ENCODE results near the gene DSCAM.

Gene DSCAM

DNA sequence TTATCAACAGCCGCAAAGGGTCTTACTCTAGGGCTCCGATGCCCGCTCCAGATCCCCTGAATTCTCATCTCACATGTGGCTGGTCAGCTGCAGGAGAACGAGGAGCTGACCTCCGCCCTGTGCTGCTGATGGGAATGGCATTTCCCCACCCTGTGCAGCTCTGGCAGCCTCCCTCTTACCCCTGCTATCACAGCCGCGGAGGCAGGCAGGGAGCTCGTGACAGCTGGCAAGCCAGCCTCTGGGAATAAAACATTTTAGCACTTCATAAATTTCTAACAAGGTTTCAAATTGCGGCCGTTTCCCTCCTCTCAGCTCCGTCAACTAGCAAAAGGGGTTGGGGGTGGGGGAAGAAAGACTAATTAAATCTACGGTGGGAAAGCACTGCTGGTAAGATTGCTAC, 81.1 kb downstream of the DSCAM start:
- ATAC-seq, result no peak

DNA sequence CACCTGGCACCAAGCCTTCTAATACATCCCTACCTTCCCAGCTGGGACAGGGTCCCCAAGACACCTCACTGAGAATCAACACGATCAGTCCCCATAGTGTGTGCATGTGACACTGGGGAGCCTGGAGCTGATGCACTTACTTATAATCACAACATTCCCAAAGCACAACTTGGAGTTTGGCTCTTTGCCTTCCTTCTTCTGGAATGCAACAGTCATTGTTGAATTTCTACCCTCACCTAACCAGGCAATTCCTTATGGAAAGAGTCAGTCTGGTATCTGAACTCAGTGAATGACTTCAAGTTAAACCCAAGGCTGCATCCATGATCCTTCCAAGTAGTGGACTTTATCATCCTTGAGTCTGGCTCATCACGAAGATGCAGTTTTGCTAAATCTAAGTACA, 86.1 kb downstream of the DSCAM start:
- no peak for ATAC-seq

DNA sequence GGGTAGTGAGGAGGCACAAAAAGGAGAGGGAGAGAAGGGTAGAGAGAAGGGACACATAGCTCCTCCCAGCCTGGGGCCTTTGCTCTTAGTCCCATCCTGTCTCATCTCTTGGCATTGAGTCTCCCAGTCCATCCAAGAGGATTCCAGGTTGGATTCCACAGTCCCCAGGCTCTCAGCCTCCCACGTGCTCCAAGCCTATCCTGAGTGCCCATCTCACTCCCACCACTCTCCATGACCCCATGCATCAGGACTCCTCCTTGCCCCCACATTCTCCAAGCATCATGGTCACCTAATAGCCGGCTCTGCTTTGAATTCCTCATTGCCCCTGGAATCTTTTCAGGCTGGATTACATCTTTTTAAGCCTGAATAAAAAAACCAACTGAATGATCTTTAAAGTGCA, 87.9 kb downstream of the DSCAM start:
- ATAC-seq, result no peak

DNA sequence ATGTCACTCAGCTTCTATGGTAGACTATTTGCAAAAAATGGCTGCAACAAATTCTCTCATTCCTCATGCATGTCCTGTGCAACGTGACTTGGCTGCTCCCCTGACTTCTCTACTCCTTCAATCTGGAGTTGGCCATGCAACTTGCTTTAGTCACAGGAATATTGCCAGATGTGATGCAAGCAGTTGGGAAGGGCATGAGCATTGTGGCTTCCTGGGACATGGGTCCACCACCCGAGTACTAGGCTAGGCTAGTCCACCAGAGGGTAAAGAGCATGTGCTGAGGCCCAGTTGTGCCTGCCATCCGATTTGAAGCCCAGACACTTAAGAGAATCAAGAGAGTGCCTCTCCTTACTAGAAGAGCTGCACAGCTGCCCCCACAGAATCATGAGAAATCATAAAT, 89.6 kb downstream of the DSCAM start:
- ATAC-seq, result no peak

- ATAC-seq, result no peak
Observed at GRCh38 chr21:40754466-40754865, 92.5 kb downstream of the DSCAM start.

GRCh38 chr21:40753756-40754155, 93.2 kb downstream of the DSCAM start:
- ATAC-seq, result no peak

DNA sequence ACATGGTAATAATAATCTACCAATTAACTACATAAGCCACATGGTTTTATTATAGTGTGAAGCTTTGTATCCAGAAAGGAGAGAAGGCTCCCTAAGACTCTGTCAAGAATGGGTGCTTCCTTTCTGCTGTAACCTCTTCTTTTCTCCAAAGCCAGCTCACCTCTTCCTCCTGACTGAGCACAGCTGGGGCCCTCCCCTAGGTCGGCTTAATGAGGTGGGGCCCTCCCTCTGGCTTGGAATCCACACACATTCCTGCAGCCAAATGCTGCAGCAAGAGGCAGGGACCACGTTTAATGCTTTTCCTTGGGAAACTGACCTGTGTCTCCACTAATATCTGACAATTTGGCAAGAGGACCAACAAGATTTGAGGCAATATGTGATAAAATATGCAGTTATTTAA, 94.8 kb downstream of the DSCAM start:
- no peak for ATAC-seq

GRCh38 chr21:40751221-40751620, 95.7 kb downstream of the DSCAM start:
- no peak for ATAC-seq

DNA sequence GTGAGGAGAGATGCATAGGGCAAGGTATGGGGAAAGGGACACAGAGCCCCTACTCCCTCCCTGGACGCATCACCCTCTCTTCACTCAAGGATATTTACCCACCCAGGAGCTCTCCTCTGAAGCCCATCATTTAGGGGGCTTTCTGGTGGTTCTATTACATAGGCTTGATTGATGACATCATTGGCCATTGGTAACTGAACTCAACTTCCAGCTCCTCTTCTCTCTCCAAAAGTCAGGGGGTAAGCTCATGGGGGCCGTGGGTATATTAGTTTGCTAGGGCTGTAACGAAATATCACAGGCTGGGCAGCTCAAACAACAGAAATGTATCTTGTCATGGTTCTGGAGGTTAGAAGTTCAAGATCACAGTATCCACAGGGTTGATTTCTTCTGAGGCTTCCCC, 110.8 kb downstream of the DSCAM start:
- ATAC-seq, result no peak

DNA sequence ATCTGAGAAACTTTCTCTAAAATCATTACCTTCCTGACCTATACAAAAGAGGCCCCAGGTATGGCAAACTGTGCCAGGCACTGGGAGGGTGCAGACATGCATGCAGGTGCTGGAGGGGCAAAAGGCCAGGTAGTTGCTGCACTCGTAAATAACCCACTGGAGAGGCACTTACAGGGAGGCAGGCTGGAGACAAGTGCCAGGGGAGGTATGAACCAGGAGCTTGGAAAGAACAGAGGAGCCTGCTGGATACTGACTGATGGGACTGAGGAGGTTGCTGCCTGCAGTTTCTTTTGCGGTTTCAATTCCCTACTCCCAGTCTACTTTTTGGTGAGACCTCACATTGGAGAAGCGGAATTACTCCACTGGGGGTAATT, 113.9 kb downstream of the DSCAM start:
- no peak for ATAC-seq

GRCh38 chr21:40732253-40733023, 114.5 kb downstream of the DSCAM start:
- ATAC-seq, result no peak

DNA sequence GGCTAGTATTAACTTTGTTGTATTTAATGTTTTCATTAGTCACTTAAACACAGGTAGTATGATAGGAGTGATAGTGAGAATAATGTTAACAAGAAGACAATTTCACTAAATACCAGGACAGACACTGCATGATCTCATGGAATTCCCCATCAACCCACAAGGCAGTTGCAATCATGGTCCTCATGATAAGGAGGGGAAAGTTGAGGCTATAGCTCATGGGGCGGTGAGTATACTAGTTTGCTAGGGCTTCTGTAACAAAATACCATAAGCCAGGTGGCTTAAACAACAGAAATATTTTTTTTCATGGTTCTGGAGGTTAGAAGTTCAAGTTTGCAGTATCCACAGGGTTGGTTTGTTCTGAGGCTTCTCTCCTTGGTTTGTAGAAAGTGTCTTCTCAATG, 115.8 kb downstream of the DSCAM start:
- ATAC-seq, result no peak

GRCh38 chr21:40730426-40730800, 116.5 kb downstream of the DSCAM start:
- ATAC-seq, result no peak

DNA sequence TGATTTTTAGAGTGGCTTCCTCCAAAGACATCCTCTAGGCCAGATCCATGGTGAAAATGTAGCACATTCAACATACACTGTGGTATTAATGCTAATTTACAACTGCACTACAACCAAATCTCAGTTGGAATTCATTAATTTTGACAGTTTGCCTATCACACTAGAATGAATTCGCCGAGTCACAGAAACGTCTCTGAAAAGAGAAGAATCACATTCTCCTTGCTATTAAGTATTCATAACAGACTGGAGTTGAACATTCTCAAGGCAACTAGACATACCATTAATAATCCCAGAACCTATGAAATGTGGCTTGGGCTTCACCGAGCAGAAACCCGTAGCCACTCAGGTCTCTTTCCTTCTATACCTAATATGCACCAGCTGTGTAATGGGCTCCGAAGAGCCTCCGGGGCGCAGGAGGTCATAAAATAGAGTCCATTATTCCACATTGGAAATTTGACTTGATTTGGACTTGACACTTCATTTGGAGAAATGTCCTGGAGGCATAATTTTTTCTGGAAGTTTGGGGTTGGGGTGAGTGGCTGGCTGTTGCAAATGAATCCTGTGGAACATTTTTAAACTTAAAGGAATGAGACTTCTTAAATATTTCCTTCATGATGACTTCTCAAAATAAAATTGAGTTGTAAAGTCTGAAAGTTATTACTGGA, 117.1 kb downstream of the DSCAM start:
- no peak for ATAC-seq

GRCh38 chr21:40723966-40724365, 123.0 kb downstream of the DSCAM start:
- no peak for ATAC-seq

DNA sequence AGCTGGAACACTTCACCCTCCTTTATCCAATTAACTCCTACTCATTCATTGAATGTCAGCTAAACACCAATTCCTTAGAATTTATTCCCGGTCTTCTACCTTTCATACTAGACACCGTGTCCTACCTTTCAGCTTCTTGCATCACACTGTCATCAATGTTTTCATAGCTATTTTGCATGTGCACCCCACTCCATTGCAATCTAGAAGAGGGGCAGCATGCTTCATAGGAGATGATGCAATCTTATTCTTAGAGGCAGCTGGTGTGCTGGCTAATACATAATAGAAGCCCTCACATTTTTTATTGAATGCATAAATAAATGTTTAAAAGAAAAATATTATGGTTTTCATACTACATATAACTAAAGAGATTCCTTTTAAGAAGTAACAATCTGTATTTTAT, 123.6 kb downstream of the DSCAM start:
- ATAC-seq, result no peak

- ATAC-seq, result no peak
Observed at GRCh38 chr21:40719615-40720014, 127.3 kb downstream of the DSCAM start.

DNA sequence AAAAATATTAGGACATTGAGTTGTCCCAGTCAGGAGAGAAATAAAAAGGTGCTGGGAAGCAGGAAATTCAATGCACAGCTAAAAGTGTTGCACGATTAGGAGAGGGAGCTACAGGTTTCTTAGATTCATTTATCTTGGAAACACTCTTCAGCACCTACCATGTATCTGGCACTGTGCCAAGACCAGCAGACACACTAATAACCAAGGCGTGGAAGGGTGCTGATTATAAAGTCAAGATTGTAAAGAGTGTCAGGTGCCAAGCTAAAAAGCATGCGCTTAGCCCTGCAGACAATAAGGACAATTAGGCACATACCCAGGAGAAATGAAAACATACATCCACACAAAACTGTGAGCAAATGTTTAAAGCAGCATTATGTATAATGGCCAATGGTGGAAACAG, 129.9 kb downstream of the DSCAM start:
- no peak for ATAC-seq

GRCh38 chr21:40714536-40714935, 132.4 kb downstream of the DSCAM start:
- ATAC-seq, result no peak

DNA sequence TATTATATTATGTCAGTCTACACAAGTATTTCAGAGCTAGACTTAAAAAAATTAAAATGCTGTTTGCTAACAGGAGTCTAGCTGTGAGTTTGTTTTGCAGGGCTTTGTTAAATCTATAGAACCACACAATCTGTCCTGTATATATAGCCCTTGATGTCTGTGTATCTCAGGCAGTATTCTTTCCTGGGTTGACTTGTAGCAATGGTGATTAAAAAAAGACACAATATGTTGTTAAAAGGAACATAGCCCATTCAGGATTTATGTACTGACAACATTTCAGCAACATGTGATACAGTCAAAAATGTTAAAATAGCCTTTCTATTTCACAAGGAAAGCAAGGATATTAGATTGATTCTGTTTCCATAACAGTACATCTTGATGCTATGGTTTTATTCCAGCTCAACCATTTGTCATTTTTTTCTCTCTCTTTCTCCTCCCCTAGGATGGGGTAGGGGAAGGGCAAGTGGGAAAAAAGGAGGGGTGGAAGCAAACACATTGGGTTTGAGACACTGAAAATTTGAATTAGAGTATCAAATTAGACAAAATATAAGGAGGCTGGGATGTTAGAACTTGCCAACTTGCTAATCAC, 139.2 kb downstream of the DSCAM start:
- no peak for ATAC-seq

- no peak for ATAC-seq
Observed at GRCh38 chr21:40706806-40707655, 139.9 kb downstream of the DSCAM start.

- ATAC-seq, result no peak
Observed at GRCh38 chr21:40706176-40706575, 140.8 kb downstream of the DSCAM start.

- ATAC-seq, result no peak
Observed at GRCh38 chr21:40704141-40704540, 142.8 kb downstream of the DSCAM start.

Measured in activated CD4-positive, CD25-positive, alpha-beta regulatory T cell treated with anti-CD3 and anti-CD28 coated beads, Interleukin-2, amount 50 U/mL, for 24 hours (primary cell).